HepG2 (cell line): Measurements from ENCODE around the gene MTHFD2. TPM values are rescaled to one million over a fixed set of nuclear protein-coding genes. Genes with fewer than 3 reads are reported as not detected.

ENCODE experiments used
- DR1 ChIP-seq: sonication (generic); formaldehyde crosslinking; IDR thresholded peaks from 2 replicates; pipeline ENCODE4 v1.8.0; 2021; ENCODE audit warnings: mild to moderate bottlenecking, missing genetic modification reagents, inconsistent platforms
- FOXM1 ChIP-seq: sonication (generic); formaldehyde crosslinking; IDR thresholded peaks from 2 replicates; pipeline ENCODE4 v1.5.0; 2020; ENCODE audit warnings: missing genetic modification reagents
- IKZF4 ChIP-seq: sonication (generic); formaldehyde crosslinking; IDR thresholded peaks from 2 replicates; pipeline ENCODE4 v1.5.1; 2020; ENCODE audit warnings: borderline replicate concordance, mild to moderate bottlenecking, low read depth, missing genetic modification reagents; ENCODE audit errors: not compliant biosample characterization
- IRX3 ChIP-seq: sonication (generic); formaldehyde crosslinking; IDR thresholded peaks from 2 replicates; pipeline ENCODE4 v1.8.1; 2023; ENCODE audit warnings: mild to moderate bottlenecking, low read depth, missing genetic modification reagents, borderline replicate concordance
- KAT8 ChIP-seq: IDR thresholded peaks from 2 replicates; pipeline ENCODE4 v1.6.1; 2016; ENCODE audit warnings: missing genetic modification reagents, missing compliant biosample characterization
- MAFF ChIP-seq: IDR thresholded peaks from 2 replicates; pipeline ENCODE4 v1.6.1; 2011; ENCODE audit warnings: low read depth, low read length, improper control_type of control experiment
- RARA ChIP-seq: IDR thresholded peaks from 2 replicates; pipeline ENCODE4 v1.6.1; 2016; ENCODE audit warnings: missing genetic modification reagents, missing compliant biosample characterization
- RBM22 ChIP-seq: fragments of 200-400 bp; formaldehyde crosslinking; optimal IDR thresholded peaks from 2 replicates; pipeline ENCODE3; 2017; ENCODE audit warnings: mild to moderate bottlenecking, low read length, moderate library complexity
- RBM39 ChIP-seq: fragments of 200-400 bp; formaldehyde crosslinking; IDR thresholded peaks from one replicate; pipeline ENCODE4 v1.6.1; 2018; ENCODE audit warnings: antibody characterized with exemption, mild to moderate bottlenecking, low read depth, low read length; ENCODE audit not compliant: poor library complexity, severe bottlenecking
- SIN3B ChIP-seq: fragments of 150-350 bp; IDR thresholded peaks from 2 replicates; pipeline ENCODE4 v1.6.1; 2014; ENCODE audit warnings: low read length
- YEATS2 ChIP-seq: sonication (generic); formaldehyde crosslinking; IDR thresholded peaks from 2 replicates; pipeline ENCODE4 v1.4.0; 2020; ENCODE audit warnings: missing genetic modification reagents, borderline replicate concordance
- ZEB1 ChIP-seq: IDR thresholded peaks from 2 replicates; pipeline ENCODE4 v1.6.1; 2012; ENCODE audit warnings: mild to moderate bottlenecking, low read depth, inconsistent platforms; ENCODE audit not compliant: insufficient replicate concordance
- ZNF263 ChIP-seq: sonication (generic); formaldehyde crosslinking; IDR thresholded peaks from 2 replicates; pipeline ENCODE4 v1.4.0; 2020; ENCODE audit warnings: missing genetic modification reagents
- ZNF382 ChIP-seq: sonication (generic); formaldehyde crosslinking; IDR thresholded peaks from 2 replicates; pipeline ENCODE4 v1.5.0; 2020; ENCODE audit warnings: missing genetic modification reagents, mild to moderate bottlenecking, borderline replicate concordance
- ZNF441 ChIP-seq: sonication (generic); formaldehyde crosslinking; IDR thresholded peaks from 2 replicates; pipeline ENCODE4 v1.7.0; 2021; ENCODE audit warnings: missing genetic modification reagents, borderline replicate concordance
- ZNF772 ChIP-seq: sonication (generic); formaldehyde crosslinking; IDR thresholded peaks from 2 replicates; pipeline ENCODE4 v1.5.0; 2020; ENCODE audit warnings: mild to moderate bottlenecking, missing genetic modification reagents
- ZNF773 ChIP-seq: sonication (generic); formaldehyde crosslinking; IDR thresholded peaks from 2 replicates; pipeline ENCODE4 v1.4.0; 2020; ENCODE audit warnings: missing genetic modification reagents, borderline replicate concordance
- ZNF781 ChIP-seq: sonication (generic); formaldehyde crosslinking; IDR thresholded peaks from 2 replicates; pipeline ENCODE4 v1.5.1; 2020; ENCODE audit warnings: borderline replicate concordance, mild to moderate bottlenecking, missing genetic modification reagents; ENCODE audit errors: not compliant biosample characterization
- ZNF841 ChIP-seq: sonication (generic); formaldehyde crosslinking; IDR thresholded peaks from 2 replicates; pipeline ENCODE4 v1.8.1; 2023; ENCODE audit warnings: missing genetic modification reagents, borderline replicate concordance
- polyA plus RNA-seq, 8 experiments: library from polyadenylated mRNA; depleted of rRNA in 3 of 8; stranded (reverse) in 7 of 8; unstranded in 1 of 8; fragments of >200 nt; fragmentation: Illumina TruSeq in 4 of 8; extraction: Trizol in 4 of 8; gene quantifications; 2 replicates each; pipeline versions ENCODE4 v1.2.1 to v1.2.3, GENCODE V29; 2011 to 2016; ENCODE audit warnings: low read depth in 4 of 8, missing spikeins in 1 of 8, mixed read lengths in 1 of 8; ENCODE audit not compliant: insufficient read depth in 1 of 8
- total RNA-seq, 5 experiments: library from RNA; depleted of rRNA; stranded (reverse); fragments of >200 nt; fragmentation: Illumina TruSeq; extraction: Trizol; gene quantifications; 2 replicates each; pipeline ENCODE4 v1.2.3, GENCODE V29; 2016; ENCODE audit warnings: low read depth in 1 of 5
- TF ChIP-seq, protein P1 (sequence below): sonication (generic); formaldehyde crosslinking; IDR thresholded peaks from 2 replicates; pipeline ENCODE4 v1.5.1; 2020; ENCODE audit warnings: missing genetic modification reagents, mild to moderate bottlenecking, borderline replicate concordance
- TF ChIP-seq, protein P2 (sequence below): sonication (generic); formaldehyde crosslinking; IDR thresholded peaks from 2 replicates; pipeline ENCODE4 v1.4.0; 2020; ENCODE audit warnings: mild to moderate bottlenecking, missing genetic modification reagents
- TF ChIP-seq, protein P3 (sequence below): sonication (generic); formaldehyde crosslinking; IDR thresholded peaks from 2 replicates; pipeline ENCODE4 v1.8.1; 2023; ENCODE audit warnings: missing genetic modification reagents, inconsistent platforms, borderline replicate concordance
- TF ChIP-seq, protein P4 (sequence below): sonication (generic); formaldehyde crosslinking; IDR thresholded peaks from 2 replicates; pipeline ENCODE4 v1.4.0; 2020; ENCODE audit warnings: missing genetic modification reagents; ENCODE audit errors: not compliant biosample characterization

Gene MTHFD2
- total and polyA plus RNA-seq, 2 of the 13 experiments (the other 11 are each of a cell fraction or from before 2014, with no cell fraction given) = 188 to 269 TPM

DNA sequence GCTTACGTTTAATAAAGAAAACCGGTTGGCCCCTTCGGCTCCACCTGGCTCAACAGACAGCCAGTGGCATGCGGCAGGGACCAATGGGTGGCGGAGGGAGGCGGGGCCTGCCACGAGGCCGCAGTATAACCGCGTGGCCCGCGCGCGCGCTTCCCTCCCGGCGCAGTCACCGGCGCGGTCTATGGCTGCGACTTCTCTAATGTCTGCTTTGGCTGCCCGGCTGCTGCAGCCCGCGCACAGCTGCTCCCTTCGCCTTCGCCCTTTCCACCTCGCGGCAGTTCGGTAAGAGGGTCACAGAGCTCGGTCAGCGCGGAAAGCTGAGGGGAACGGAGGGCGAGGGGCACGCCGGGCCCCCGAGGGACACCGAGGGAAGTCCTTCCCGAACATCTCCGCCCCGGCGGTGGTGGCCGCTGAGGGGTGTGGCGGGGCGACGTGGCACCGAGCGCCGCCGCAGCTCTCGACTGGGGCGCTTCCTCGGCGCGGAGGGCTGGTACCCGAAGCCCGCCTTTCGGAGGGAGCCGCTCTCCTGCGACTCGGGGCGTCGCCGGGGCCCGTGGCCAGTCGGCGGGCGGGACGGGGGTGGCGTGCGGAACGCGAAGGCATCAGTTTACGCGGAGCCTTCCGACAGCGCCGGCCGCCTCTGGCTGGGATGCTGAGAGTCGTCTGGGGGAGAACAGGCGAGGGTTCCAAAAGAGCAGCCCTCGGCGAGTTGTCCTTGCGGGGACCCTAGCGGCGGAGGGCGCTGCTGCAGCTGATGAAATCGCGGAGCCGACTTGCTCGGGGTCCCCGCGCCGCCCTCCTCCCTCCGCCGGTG, at the start of gene MTHFD2 (continued):
- TF ChIP-seq, protein P1, sequence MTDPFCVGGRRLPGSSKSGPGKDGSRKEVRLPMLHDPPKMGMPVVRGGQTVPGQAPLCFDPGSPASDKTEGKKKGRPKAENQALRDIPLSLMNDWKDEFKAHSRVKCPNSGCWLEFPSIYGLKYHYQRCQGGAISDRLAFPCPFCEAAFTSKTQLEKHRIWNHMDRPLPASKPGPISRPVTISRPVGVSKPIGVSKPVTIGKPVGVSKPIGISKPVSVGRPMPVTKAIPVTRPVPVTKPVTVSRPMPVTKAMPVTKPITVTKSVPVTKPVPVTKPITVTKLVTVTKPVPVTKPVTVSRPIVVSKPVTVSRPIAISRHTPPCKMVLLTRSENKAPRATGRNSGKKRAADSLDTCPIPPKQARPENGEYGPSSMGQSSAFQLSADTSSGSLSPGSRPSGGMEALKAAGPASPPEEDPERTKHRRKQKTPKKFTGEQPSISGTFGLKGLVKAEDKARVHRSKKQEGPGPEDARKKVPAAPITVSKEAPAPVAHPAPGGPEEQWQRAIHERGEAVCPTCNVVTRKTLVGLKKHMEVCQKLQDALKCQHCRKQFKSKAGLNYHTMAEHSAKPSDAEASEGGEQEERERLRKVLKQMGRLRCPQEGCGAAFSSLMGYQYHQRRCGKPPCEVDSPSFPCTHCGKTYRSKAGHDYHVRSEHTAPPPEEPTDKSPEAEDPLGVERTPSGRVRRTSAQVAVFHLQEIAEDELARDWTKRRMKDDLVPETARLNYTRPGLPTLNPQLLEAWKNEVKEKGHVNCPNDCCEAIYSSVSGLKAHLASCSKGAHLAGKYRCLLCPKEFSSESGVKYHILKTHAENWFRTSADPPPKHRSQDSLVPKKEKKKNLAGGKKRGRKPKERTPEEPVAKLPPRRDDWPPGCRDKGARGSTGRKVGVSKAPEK = no peak
- no peak for TF ChIP-seq ZNF382 (CRISPR knock-in tag)
- TF ChIP-seq IKZF4 (CRISPR knock-in tag) = peak; percentile 91
- TF ChIP-seq, protein P2, sequence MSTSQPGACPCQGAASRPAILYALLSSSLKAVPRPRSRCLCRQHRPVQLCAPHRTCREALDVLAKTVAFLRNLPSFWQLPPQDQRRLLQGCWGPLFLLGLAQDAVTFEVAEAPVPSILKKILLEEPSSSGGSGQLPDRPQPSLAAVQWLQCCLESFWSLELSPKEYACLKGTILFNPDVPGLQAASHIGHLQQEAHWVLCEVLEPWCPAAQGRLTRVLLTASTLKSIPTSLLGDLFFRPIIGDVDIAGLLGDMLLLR = peak; percentile 97
- TF ChIP-seq MAFF = no peak
- TF ChIP-seq RBM22 = peak; percentile 28
- TF ChIP-seq SIN3B = no peak
- peak; percentile 70; the same call in 1 of the 2 replicates for TF ChIP-seq ZNF772
- TF ChIP-seq ZNF781 = peak; percentile 22
- TF ChIP-seq RBM39 = peak; percentile 99
- TF ChIP-seq ZNF841 (CRISPR knock-in tag) = peak; percentile 91; the same call in 1 of the 2 replicates
- TF ChIP-seq FOXM1 (CRISPR knock-in tag) = peak; percentile 51; the same call in 1 of the 2 replicates
- peak; percentile 27; the same call in 1 of the 2 replicates for TF ChIP-seq IRX3
- peak; percentile 76 for TF ChIP-seq ZNF263 (CRISPR knock-in tag)
- TF ChIP-seq, protein P3, sequence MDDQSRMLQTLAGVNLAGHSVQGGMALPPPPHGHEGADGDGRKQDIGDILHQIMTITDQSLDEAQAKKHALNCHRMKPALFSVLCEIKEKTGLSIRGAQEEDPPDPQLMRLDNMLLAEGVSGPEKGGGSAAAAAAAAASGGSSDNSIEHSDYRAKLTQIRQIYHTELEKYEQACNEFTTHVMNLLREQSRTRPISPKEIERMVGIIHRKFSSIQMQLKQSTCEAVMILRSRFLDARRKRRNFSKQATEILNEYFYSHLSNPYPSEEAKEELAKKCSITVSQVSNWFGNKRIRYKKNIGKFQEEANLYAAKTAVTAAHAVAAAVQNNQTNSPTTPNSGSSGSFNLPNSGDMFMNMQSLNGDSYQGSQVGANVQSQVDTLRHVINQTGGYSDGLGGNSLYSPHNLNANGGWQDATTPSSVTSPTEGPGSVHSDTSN (CRISPR knock-in tag) = peak; percentile 79; the same call in 1 of the 2 replicates
- peak; percentile 99 for TF ChIP-seq DR1 (CRISPR knock-in tag)
- TF ChIP-seq KAT8 (CRISPR knock-in tag) = peak; percentile 31; the same call in 1 of the 2 replicates
- TF ChIP-seq ZNF441 (CRISPR knock-in tag) = peak; percentile 93
- TF ChIP-seq RARA (CRISPR knock-in tag) = peak; percentile 36; the same call in 1 of the 2 replicates
- TF ChIP-seq, protein P4, sequence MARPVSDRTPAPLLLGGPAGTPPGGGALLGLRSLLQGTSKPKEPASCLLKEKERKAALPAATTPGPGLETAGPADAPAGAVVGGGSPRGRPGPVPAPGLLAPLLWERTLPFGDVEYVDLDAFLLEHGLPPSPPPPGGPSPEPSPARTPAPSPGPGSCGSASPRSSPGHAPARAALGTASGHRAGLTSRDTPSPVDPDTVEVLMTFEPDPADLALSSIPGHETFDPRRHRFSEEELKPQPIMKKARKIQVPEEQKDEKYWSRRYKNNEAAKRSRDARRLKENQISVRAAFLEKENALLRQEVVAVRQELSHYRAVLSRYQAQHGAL (CRISPR knock-in tag) = no peak
- no peak; the same call in 1 of the 2 replicates for TF ChIP-seq ZNF773
- no peak for TF ChIP-seq ZEB1
- peak; percentile 12; the same call in 1 of the 2 replicates for TF ChIP-seq YEATS2
